ENCODE data around the gene HOXA13. TPM values are rescaled to one million over a fixed set of nuclear protein-coding genes. Genes with fewer than 3 reads are reported as not detected.
A peak's percentile ranks its signal among the peaks of the same experiment; 100 is the strongest.

HOXA13 gene
- total RNA-seq, 1 donor from 2014 or later, result 1.4 TPM

GRCh38 chr7:27237735-27238334 lies 37.9 kb upstream of the HOXA13 start:
- no peak for DNase-seq

DNA sequence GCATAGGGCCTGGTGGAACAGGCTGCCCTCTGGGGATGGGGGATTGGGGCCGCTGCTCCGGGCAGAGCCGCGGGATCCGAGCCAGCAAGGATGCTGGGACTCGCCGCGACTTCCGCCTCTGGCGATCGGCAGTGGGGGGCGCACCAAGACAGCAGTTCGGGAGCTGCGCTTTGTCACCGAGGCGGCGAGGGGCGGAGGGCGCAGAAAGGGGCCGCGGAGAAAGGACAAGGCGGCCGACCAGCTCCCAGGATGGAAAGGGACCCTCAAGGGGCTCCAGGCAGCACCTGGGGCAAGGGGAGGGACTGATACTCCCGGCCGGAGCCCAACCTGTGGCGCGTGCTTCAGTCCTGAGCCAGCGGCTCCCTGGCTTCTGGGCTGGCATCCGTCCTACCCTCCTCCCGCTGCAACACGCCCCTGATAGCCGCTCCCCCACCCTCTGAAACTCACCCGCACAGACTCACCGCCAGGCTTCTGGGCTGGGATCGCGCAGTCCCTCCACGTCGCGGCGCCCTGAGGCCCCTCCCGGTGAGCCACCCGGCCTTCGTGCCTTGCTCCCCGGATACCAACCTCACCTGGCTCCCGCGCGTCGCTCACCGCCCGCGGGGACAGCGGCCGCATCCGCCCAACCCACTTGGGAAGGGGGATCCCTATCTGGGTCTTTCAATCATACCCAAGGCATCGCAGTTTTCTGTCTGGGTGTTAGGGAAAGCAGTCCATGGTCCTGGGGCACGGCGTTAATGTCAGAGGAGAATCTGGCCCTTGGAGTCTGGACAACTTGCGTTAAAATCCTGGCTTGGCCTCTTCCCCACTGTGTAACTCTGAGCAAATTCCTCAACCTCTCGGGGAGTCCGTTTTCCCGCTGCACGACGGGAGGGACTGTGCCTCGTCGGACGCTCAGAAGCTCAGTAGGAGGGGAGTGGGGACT lies 35.8 kb upstream of the HOXA13 start:
- no peak for DNase-seq

DNA sequence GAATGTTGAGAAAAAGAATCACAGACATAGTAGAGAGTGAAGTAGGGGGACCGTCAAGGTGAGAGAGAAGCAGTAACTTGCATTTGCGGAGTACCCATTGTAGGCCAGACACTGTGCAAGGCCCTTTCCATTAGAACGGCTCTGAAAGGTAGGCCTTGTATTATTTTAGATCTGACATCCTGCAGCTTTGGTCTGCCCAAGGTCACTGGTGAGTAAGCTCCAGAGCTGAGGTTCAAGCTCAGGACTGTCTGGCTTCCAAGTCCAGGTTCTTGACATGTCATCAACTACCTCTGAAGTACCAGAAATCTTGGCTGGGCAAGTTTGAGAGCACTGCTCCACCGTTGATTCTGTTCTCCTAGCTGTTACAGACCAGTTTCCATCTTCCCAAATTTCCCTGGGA lies 29.6 kb upstream of the HOXA13 start:
- no peak for DNase-seq

- no peak for DNase-seq
Measured at GRCh38 chr7:27224983-27225934, 25.4 kb upstream of the HOXA13 start.

GRCh38 chr7:27223941-27224575 lies 24.2 kb upstream of the HOXA13 start:
- DNase-seq, result no peak

DNA sequence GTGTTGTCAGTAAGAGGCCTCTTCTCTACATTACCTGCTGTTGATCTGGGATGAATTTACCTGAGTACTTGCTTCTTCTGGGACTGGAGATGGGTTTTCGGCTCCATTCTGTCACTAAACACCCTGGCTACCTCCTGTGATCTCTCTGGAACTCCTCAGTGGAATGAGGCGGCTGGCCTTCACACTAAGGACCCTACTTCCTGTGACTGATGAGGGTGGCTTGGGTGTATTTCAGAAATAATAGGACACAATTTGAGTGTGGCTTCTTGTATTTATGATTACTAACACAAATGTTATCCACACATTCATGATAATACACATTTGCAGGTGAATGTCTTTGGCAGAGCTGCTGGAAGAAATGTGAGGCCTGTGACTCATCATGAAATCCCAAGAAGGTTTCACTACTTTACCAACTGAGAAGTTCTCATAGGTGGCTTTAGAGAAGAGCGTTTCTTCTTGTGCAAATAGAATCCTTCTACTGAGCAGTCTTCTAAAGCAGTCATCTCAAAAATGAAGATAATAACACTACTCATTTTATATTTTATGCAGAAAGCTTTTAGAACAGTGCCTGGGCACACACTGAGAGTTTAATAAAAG lies 21.4 kb upstream of the HOXA13 start:
- no peak for DNase-seq

DNA sequence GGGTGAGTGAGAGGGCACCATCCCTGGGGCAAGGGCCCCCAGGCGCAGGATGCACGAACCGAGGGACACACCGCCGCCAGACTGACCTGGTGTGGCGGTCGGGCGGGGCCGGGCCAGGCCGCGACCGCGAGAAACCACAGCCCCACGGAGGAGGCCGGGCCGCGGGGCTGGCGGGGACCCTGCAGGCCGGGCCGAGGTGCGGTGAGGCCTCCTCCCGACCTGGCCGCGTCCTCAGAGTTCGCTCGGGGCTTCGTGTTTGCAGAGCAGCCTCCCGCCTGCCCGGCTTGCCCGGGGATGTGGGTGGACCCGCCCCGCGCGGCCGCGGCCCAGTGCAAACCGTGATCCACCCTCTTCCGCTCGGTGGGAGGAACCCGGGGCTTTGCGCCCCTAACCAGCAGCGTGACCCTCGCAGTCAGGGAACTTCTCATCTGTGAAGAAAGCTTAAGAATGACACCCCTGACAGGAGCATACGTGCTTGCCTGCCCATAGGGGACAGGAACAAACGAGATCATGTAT lies 20.6 kb upstream of the HOXA13 start:
- DNase-seq, result no peak

GRCh38 chr7:27219821-27220220 lies 19.9 kb upstream of the HOXA13 start:
- no peak for DNase-seq

- no peak for DNase-seq
Measured at GRCh38 chr7:27217951-27218350, 18.1 kb upstream of the HOXA13 start.

DNA sequence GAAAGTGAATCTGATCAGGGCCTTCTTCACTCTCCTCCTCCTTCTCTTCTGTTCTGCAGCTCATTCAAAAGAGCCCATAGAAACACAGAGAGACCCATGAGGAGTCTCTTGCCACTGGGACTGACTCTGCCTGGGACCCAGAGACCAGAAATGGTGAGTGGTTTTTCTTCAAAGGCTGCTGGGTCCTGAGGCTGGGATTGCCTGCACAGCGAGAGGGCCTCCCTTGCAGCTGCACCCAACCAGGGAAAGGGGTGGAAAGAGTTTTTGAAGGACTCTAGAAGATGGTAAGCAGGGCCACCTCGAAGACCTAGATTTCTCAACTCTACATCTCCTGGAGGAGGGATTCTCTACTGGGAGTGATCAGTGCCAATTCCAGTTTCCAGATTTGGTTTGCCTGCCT lies 15.5 kb upstream of the HOXA13 start:
- DNase-seq, result no peak

DNA sequence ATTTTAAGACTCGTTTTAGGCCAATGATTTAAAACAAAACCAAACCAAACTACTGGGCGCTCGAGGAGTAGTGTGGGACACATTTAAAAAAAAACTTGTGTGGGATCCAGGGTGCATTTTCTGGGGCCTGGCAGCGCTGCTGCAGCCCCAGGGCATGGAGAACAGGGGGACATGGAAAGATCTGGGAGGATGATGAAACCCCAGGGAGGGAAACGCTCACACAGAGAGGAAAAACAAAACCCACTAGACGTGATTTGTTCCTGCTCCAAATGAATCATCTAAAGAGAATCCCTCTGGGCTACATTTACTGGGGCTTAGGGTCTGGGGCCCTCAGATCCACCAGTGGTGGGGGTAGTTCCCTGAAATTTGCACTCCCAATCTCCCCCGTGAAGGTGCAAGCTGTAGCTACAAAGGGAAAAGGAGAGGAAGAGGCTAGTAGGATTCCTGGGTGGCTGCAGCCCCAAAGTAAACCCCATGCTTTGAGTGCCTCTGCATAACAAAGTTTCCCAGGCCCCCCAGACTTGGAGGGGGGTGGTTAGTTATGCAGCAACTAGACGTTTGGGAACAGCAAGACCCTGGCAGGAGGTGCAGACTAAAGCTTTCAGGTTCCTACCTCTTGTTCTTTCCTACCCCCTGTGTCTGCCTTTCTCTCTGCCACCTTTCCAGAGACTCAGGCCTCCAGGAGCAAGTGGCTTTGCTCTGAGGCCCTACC lies 14.5 kb upstream of the HOXA13 start:
- no peak for DNase-seq

GRCh38 chr7:27213433-27214238 lies 13.7 kb upstream of the HOXA13 start:
- no peak for DNase-seq

DNA sequence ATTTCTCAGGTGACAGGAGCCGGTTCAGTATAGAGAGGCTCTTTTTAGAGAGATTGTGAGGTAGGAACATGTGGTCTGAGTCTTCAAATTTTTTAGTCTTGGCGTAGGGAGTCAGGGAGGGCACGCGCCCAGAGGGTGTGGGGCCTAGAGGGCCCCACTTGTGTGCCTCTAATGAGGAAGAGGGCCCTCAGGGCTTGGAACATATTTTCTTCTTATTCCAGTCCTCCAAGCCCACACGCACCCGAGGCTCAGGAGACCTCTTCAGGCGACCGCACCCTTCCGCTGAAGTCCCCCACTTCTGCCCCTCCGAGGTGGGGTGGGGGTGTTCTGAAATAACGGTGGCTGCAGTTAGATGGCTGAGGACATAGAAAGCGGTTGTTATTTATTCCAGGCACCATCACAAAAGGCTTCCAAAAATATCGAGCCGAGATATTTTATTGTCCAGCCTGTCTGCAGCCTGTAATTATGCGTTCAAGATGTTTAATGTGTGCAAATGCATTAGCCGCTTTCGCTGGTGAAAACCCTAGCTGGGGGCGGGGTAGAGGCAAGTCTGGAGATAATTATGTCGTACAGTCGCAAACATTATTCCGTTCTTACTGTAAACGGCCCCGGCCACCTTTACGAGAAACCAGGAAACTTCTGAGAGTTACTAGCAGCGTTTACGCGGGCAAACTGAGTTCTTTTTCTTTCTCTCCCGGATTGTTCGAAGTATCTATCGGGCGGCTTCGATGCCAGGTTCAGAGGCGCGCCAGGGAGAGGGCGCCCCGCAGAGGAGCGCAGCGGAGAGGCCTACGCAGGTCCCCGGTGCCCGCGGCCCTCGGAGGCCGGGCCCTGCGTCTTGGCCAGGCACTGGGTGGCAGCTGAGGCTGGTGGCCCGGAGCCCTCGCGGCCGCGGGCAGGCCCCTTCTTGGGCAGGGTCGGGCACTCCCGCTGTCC lies 12.9 kb upstream of the HOXA13 start:
- peak; percentile 41 for DNase-seq

DNA sequence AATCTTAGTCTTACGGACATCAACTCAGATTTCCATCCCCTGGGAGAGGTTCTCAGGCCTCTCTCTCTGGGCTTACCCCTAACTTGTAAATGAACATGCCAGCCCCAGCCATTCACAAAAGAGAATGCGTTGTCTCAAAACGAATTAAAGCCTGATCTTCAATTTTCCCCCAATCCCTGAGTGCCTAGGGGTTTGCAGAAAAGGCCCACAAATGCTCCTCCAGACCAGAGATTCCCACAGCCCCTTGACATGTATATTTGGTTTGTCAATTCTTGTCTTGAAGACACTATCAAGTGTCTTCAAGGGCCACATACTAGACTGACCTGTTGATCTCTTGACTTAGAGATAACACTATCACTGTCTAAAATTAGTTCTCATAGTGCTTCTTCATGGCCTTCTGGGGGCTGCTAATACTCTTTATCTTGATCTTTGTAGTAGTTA lies 11.9 kb upstream of the HOXA13 start:
- DNase-seq, result no peak

- no peak for DNase-seq
Measured at GRCh38 chr7:27211084-27211446, 11.2 kb upstream of the HOXA13 start.

GRCh38 chr7:27210441-27211083 lies 10.7 kb upstream of the HOXA13 start:
- no peak for DNase-seq

DNA sequence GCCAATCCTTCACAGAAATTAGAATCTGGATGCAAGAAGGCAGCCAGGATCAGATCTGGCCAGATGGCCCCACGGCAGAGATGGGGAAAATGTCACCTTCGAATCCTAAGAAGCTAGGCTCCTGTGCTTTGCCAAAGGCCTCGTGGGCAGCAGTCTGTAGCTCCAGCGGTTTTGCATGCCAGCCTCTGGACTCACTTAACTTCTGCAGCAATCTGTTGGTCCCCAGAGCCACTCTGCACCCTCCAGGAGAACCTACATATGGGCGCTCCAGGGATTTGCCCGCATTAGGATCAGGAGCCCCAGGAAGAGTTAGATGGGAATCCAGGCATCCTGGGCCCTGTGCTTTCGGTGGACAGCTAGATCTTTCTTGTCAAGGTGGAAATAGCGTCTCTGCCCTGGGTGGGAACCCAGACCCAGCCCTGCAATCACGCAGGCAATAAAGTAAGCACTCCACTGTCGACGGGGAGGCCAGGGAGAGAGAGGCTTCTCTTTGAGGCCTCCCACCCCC lies 10.1 kb upstream of the HOXA13 start:
- DNase-seq, result no peak

DNA sequence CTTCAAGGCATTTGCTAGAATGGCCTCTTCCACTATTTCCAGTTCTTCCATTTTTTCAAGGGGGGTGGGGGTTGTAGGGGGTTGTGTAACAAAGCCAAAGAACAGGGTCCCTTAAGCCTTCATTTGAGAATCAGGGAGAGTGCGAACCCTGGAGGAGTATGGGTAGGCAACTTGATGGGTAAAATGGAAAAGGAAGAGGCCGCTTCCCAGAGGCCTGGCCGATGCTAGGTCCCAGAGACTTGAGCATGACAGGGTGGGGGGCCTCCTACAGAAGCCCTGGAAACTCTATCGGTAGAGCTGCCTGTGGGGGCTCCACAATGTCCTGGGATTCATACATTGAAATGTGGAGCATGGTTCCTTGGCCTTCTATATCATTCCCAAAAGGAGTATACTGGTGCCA lies 9.1 kb upstream of the HOXA13 start:
- no peak for DNase-seq

All from skin of body (tissue), 2 donors.